Fibroblast of lung (primary cell): ENCODE data around the gene GRHL1.

Source experiments
- CTCF ChIP-seq, 2 donors: IDR thresholded peaks in 1 of 2; conservative IDR thresholded peaks in 1 of 2; 1 replicate in 1 of 2; 2 replicates in 1 of 2; pipeline ENCODE4 v1.5.1; 2011 to 2012; ENCODE audit warnings: low read length in 2 of 2, control low read depth in 1 of 2, inconsistent platforms in 1 of 2, low read depth in 1 of 2, mild to moderate bottlenecking in 1 of 2
- EZH2 ChIP-seq: IDR thresholded peaks from 2 replicates; pipeline ENCODE4 v1.5.1; 2012; ENCODE audit warnings: low read length, control low read depth, mild to moderate bottlenecking; ENCODE audit errors: missing control alignments

GRCh38 chr2:9974343-9974742 lies 22.9 kb downstream of the GRHL1 start:
- no peak for TF ChIP-seq CTCF (conservative IDR thresholded peaks at IDR 0.05 in 1 of 2, IDR thresholded peaks at IDR 0.05 in 1 of 2; ENCODE audit: low read depth in 1 of 2, low read length in 2 of 2)
- TF ChIP-seq EZH2: no peak
